ENCODE results near the gene PABPC1L. TPM values are rescaled to one million over a fixed set of nuclear protein-coding genes. Genes with fewer than 3 reads are reported as not detected.

PABPC1L gene
- total RNA-seq, 2 donors from 2014 or later, result 5.9 to 9.9 TPM

- DNase-seq (ENCODE audit: low spot score), result no peak
- intact Hi-C loops (cut with DNase I), result no loop called here
These were observed 23.1 kb downstream of the PABPC1L start for GRCh38 chr20:44932916-44933315.

- no peak for DNase-seq (ENCODE audit: low spot score)
- intact Hi-C loops (cut with DNase I), result no loop called here
These were observed 26.6 kb downstream of the PABPC1L start for GRCh38 chr20:44936510-44936909.

GRCh38 chr20:44938637-44939036 is 28.8 kb downstream of the PABPC1L start:
- DNase-seq (ENCODE audit: low spot score), result no peak
- intact Hi-C loops (cut with DNase I), result no loop called here

GRCh38 chr20:44941120-44941691 is 31.3 kb downstream of the PABPC1L start:
- DNase-seq (ENCODE audit: low spot score), result no peak
- intact Hi-C loops (cut with DNase I), result no loop called here

GRCh38 chr20:44942264-44942973 is 32.6 kb downstream of the PABPC1L start:
- intact Hi-C loops (cut with DNase I), result no loop called here
- DNase-seq (ENCODE audit: low spot score), result no peak

GRCh38 chr20:44943828-44944227 is 34.0 kb downstream of the PABPC1L start:
- no peak for DNase-seq (ENCODE audit: low spot score)
- intact Hi-C loops (cut with DNase I), result no loop called here

- intact Hi-C loops (cut with DNase I), result no loop called here
- DNase-seq (ENCODE audit: low spot score), result no peak
These were observed 35.4 kb downstream of the PABPC1L start for GRCh38 chr20:44945261-44945660.

GRCh38 chr20:44946271-44946852 is 36.5 kb downstream of the PABPC1L start:
- DNase-seq (ENCODE audit: low spot score), result no peak
- intact Hi-C loops (cut with DNase I), result no loop called here

GRCh38 chr20:44948107-44948506 is 38.2 kb downstream of the PABPC1L start:
- intact Hi-C loops (cut with DNase I), result no loop called here
- no peak for DNase-seq (ENCODE audit: low spot score)

- DNase-seq (ENCODE audit: low spot score), result no peak
- intact Hi-C loops (cut with DNase I), result no loop called here
These were observed 38.7 kb downstream of the PABPC1L start for GRCh38 chr20:44948513-44948912.

- intact Hi-C loops (cut with DNase I), result loop anchor here in 1 of 2 donors (2.0 kb wide), 1 partner anchor 52 kb away; no protein-coding TSS in a partner anchor
These were observed 40.5 kb downstream of the PABPC1L start for GRCh38 chr20:44950368-44950767.

GRCh38 chr20:44952731-44953130 is 42.9 kb downstream of the PABPC1L start:
- intact Hi-C loops (cut with DNase I), result no loop called here
- no peak for DNase-seq (ENCODE audit: low spot score)

More at GRCh38 chr20:44950368-44950767, 40.5 kb downstream of the PABPC1L start:
- no peak for DNase-seq (ENCODE audit: low spot score)

- intact Hi-C loops (cut with DNase I), result no loop called here
- no peak for DNase-seq (ENCODE audit: low spot score)
These were observed 44.4 kb downstream of the PABPC1L start for GRCh38 chr20:44954211-44954610.

- no peak for DNase-seq (ENCODE audit: low spot score)
- intact Hi-C loops (cut with DNase I), result no loop called here
These were observed 45.4 kb downstream of the PABPC1L start for GRCh38 chr20:44955270-44955669.

GRCh38 chr20:44956410-44956809 is 46.5 kb downstream of the PABPC1L start:
- DNase-seq (ENCODE audit: low spot score), result no peak
- intact Hi-C loops (cut with DNase I), result no loop called here

- DNase-seq (ENCODE audit: low spot score), result no peak
- intact Hi-C loops (cut with DNase I), result no loop called here
These were observed 48.4 kb downstream of the PABPC1L start for GRCh38 chr20:44958276-44958675.

GRCh38 chr20:44959082-44959637 is 49.3 kb downstream of the PABPC1L start:
- DNase-seq (ENCODE audit: low spot score), result no peak
- intact Hi-C loops (cut with DNase I), result no loop called here

- intact Hi-C loops (cut with DNase I), result no loop called here
- DNase-seq (ENCODE audit: low spot score), result no peak
These were observed 49.8 kb downstream of the PABPC1L start for GRCh38 chr20:44959638-44960102.

- peak; percentile 98 for DNase-seq (ENCODE audit: low spot score)
- intact Hi-C loops (cut with DNase I), result no loop called here
These were observed 50.4 kb downstream of the PABPC1L start, which contains the start of gene TOMM34 for GRCh38 chr20:44960103-44960852. TOMM34 (minus strand) TSS chr20:44960397; CDS start chr20:44960333, 64 bp downstream.

All from posterior vena cava (tissue), 2 donors.